Hepatocyte (in vitro differentiated cells): Measurements from ENCODE around the gene VPS33B. TPM values are rescaled to one million over a fixed set of nuclear protein-coding genes. Genes with fewer than 3 reads are reported as not detected.

ENCODE experiments used
- DNase-seq: peaks from one replicate; pipeline ENCODE4 v3.0.0-alpha.2; 2016; ENCODE audit warnings: low spot score
- H2AFZ ChIP-seq: fragments of 200-600 bp; sonication (generic); 2 replicates; pipeline ENCODE4 v1.6.0; 2016; ENCODE audit warnings: antibody characterized with exemption, mild to moderate bottlenecking
- H3K27ac ChIP-seq: fragments of 200-600 bp; sonication (generic); 2 replicates; pipeline ENCODE4 v1.5.1; 2016; ENCODE audit warnings: mild to moderate bottlenecking
- H3K27me3 ChIP-seq: fragments of 200-600 bp; sonication (generic); 2 replicates; pipeline ENCODE4 v1.6.1; 2016
- H3K36me3 ChIP-seq: fragments of 200-600 bp; sonication (generic); replicated peaks from 2 replicates; pipeline ENCODE4 v1.5.1; 2016; ENCODE audit warnings: low read depth; ENCODE audit not compliant: insufficient read depth
- H3K4me1 ChIP-seq: fragments of 200-600 bp; sonication (generic); 2 replicates; pipeline ENCODE4 v1.5.1; 2016; ENCODE audit warnings: mild to moderate bottlenecking, moderate library complexity; ENCODE audit not compliant: insufficient read depth
- H3K4me2 ChIP-seq: fragments of 200-600 bp; sonication (generic); 2 replicates; pipeline ENCODE4 v1.6.0; 2016
- H3K4me3 ChIP-seq: fragments of 200-600 bp; sonication (generic); 2 replicates; pipeline ENCODE4 v1.5.1; 2016; ENCODE audit warnings: mild to moderate bottlenecking
- H3K79me2 ChIP-seq: fragments of 200-600 bp; sonication (generic); 2 replicates; pipeline ENCODE4 v1.6.0; 2017; ENCODE audit warnings: mild to moderate bottlenecking
- H3K9me2 ChIP-seq: fragments of 200-600 bp; sonication (generic); replicated peaks from 2 replicates; pipeline ENCODE4 v1.6.0; 2017; ENCODE audit warnings: mild to moderate bottlenecking; ENCODE audit not compliant: insufficient read depth
- H3K9me3 ChIP-seq: fragments of 200-600 bp; sonication (generic); 2 replicates; pipeline ENCODE4 v1.5.1; 2016; ENCODE audit warnings: low read depth, mild to moderate bottlenecking
- H4K20me1 ChIP-seq: fragments of 200-600 bp; sonication (generic); 2 replicates; pipeline ENCODE4 v1.6.0; 2016; ENCODE audit warnings: mild to moderate bottlenecking; ENCODE audit not compliant: insufficient read depth, poor library complexity, severe bottlenecking
- EZH2 ChIP-seq: fragments of 200-600 bp; sonication (generic); IDR thresholded peaks from 2 replicates; pipeline ENCODE4 v1.6.1; 2016; ENCODE audit warnings: antibody characterized with exemption, mild to moderate bottlenecking, borderline replicate concordance
- EZH2phosphoT487 ChIP-seq: fragments of 200-600 bp; sonication (generic); IDR thresholded peaks from one replicate; pipeline ENCODE4 v1.6.1; 2018; ENCODE audit warnings: antibody characterized with exemption, mild to moderate bottlenecking, low read depth, moderate library complexity; ENCODE audit not compliant: unreplicated experiment, severe bottlenecking
- WGBS: methylation state at CpG from one replicate; pipeline ENCODE4 v1.1.6; 2016; ENCODE audit warnings: low lambda C conversion rate; ENCODE audit errors: missing lambda C conversion rate; 5-methylcytosine and 5-hydroxymethylcytosine counted together
- polyA plus RNA-seq: library from polyadenylated mRNA; unstranded; fragments of >200 nt; fragmentation: Nextera tagmentation; extraction: Ambion mirVana; gene quantifications from 2 replicates; pipeline ENCODE4 v1.2.1, GENCODE V29; 2016
- total RNA-seq: library from RNA; depleted of rRNA; stranded (reverse); fragments of >200 nt; gene quantifications from 2 replicates; pipeline ENCODE4 v1.2.3, GENCODE V29; 2014
- TF ChIP-seq, protein P1 (sequence below): fragments of 200-600 bp; sonication (generic); IDR thresholded peaks from 2 replicates; pipeline ENCODE4 v1.5.1; 2016; ENCODE audit warnings: antibody characterized with exemption, mild to moderate bottlenecking; ENCODE audit not compliant: poor library complexity

VPS33B gene
- total and polyA plus RNA-seq, 2 experiments from 2014 or later: 7.8 to 11.7 TPM

GRCh38 chr15:90962021-90962420 lies 60.4 kb downstream of the VPS33B start:
- DNase-seq: no peak
- 85% methylated on average over 4 of the region's 4 CpGs for WGBS
- H4K20me1 ChIP-seq: no peaks in the 10 kb centered on the region
- no peaks in the 10 kb centered on the region for H3K27me3 ChIP-seq
- H3K27ac ChIP-seq: no peak overlapping the region
- H3K36me3 ChIP-seq: no peaks in the 10 kb centered on the region
- no peak for TF ChIP-seq EZH2phosphoT487
- TF ChIP-seq, protein P1, sequence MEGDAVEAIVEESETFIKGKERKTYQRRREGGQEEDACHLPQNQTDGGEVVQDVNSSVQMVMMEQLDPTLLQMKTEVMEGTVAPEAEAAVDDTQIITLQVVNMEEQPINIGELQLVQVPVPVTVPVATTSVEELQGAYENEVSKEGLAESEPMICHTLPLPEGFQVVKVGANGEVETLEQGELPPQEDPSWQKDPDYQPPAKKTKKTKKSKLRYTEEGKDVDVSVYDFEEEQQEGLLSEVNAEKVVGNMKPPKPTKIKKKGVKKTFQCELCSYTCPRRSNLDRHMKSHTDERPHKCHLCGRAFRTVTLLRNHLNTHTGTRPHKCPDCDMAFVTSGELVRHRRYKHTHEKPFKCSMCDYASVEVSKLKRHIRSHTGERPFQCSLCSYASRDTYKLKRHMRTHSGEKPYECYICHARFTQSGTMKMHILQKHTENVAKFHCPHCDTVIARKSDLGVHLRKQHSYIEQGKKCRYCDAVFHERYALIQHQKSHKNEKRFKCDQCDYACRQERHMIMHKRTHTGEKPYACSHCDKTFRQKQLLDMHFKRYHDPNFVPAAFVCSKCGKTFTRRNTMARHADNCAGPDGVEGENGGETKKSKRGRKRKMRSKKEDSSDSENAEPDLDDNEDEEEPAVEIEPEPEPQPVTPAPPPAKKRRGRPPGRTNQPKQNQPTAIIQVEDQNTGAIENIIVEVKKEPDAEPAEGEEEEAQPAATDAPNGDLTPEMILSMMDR: no peak
- no peak for TF ChIP-seq EZH2
- H3K4me3 ChIP-seq: no peak overlapping the region
- no peak overlapping the region for H2AFZ ChIP-seq
- H3K79me2 ChIP-seq: no peaks in the 10 kb centered on the region
- H3K4me1 ChIP-seq: peaks cover 4% of the 10 kb centered on the region
- no peaks in the 10 kb centered on the region for H3K9me3 ChIP-seq
- no peak overlapping the region for H3K4me2 ChIP-seq
- no peaks in the 10 kb centered on the region for H3K9me2 ChIP-seq

- Histone ChIP-seq H3K79me2 (peaks cover 3% of the 10 kb centered on the region), H2AFZ (no peak overlapping the region), H4K20me1 (no peaks in the 10 kb centered on the region), H3K9me3 (no peaks in the 10 kb centered on the region), H3K4me2 (no peak overlapping the region), H3K27me3 (no peaks in the 10 kb centered on the region), H3K4me3 (no peak overlapping the region), H3K9me2 (no peaks in the 10 kb centered on the region), H3K4me1 (peaks cover 14% of the 10 kb centered on the region), H3K36me3 (no peaks in the 10 kb centered on the region), H3K27ac (no peak overlapping the region)
- WGBS: 94% methylated on average over 20 of the region's 20 CpGs
- no peak for DNase-seq
- TF ChIP-seq EZH2phosphoT487 (no peak), EZH2 (no peak)
- TF ChIP-seq, protein P1: no peak
Observed at GRCh38 chr15:90960298-90961091, 61.9 kb downstream of the VPS33B start.

GRCh38 chr15:90959894-90960293 lies 62.5 kb downstream of the VPS33B start:
- H3K9me2 ChIP-seq: no peaks in the 10 kb centered on the region
- WGBS: 89% methylated on average over 5 of the region's 5 CpGs
- no peaks in the 10 kb centered on the region for H4K20me1 ChIP-seq
- H3K27ac ChIP-seq: no peak overlapping the region
- DNase-seq: no peak
- no peak overlapping the region for H3K4me2 ChIP-seq
- no peaks in the 10 kb centered on the region for H3K27me3 ChIP-seq
- no peak overlapping the region for H2AFZ ChIP-seq
- peaks cover 3% of the 10 kb centered on the region for H3K79me2 ChIP-seq
- peaks cover 17% of the 10 kb centered on the region for H3K4me1 ChIP-seq
- H3K9me3 ChIP-seq: no peaks in the 10 kb centered on the region
- TF ChIP-seq EZH2phosphoT487 (no peak), EZH2 (no peak)
- TF ChIP-seq, protein P1: no peak
- no peaks in the 10 kb centered on the region for H3K36me3 ChIP-seq
- no peak overlapping the region for H3K4me3 ChIP-seq
